NB4 (cell line): ENCODE results near the gene RASIP1.

Experiments
- CTCF ChIP-seq: IDR thresholded peaks from one replicate; pipeline ENCODE4 v1.5.1; 2012; ENCODE audit warnings: low read depth, low read length
- POLR2A ChIP-seq: IDR thresholded peaks from 2 replicates; pipeline ENCODE4 v1.6.1; 2011; ENCODE audit warnings: mild to moderate bottlenecking; ENCODE audit not compliant: insufficient read length; ENCODE audit errors: extremely low read depth

- TF ChIP-seq POLR2A = no peak
- TF ChIP-seq CTCF = no peak
These were observed 1.7 kb upstream of the RASIP1 start for GRCh38 chr19:48742096-48742495.
